ENCODE data around the gene TSC22D1.
"Not testable (repeated sequence)": the region's sequence is repeated elsewhere in the genome, so short reads cannot be mapped to it uniquely, and the experiment has no call there.

Gene TSC22D1

GRCh38 chr13:44566601-44567000 lies 9.5 kb downstream of the TSC22D1 start:
- DNase-seq = no peak

DNA sequence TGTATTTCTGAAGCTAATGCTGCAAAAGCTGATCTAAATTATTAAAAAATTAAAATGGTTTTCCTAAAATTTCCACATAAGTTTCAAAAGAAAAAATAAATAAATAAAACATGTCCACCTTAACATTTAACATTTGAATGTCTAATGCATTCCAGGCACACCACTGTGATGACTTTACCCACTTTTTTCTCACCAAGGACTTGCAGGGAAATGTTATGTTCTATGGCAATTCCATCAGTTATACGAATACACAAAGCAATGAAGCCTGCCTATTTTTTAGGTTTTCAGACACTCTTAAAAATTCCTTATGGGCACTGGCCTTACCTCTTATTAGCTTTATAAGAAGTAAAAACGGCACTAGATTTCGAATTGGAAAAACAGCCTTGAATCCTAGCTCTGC lies 10.2 kb downstream of the TSC22D1 start:
- no peak for DNase-seq

DNA sequence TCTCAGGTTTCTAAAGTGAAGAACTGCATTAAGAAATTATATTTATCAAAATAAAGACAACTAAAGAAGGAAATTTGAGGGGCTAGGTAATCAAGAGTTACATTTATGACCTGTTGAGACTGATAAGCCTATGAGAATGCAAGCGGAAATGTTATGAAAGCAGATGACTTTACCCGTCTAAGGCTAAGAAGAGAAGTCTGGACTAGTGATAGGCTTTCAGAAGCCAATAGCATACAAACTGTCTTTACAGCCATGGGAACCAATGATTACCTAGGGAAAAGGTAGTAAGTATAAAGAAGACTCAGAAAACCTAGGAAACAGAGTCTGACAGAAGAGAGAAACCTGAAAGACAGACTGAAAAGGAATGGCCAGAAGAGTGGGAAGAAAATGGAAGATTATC lies 11.2 kb downstream of the TSC22D1 start:
- DNase-seq = no peak

DNA sequence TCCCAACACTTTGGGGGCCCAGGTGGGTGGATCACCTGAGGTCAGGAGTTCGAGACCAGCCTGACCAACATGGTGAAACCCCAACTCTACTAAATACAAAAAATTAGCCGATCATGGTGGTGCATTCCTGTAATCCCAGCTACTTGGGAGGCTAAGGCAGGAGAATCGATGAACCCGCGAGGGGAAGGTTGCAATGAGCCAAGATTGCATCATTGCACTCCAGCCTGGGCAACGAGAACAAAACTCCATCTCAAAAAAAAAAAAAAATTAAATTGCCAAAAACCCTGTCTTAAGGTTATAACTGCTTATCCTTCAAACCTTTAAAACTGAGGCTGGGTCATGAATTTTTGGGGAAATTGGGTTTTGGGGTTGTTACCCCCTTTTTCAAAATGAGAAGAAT lies 13.3 kb downstream of the TSC22D1 start:
- DNase-seq = not testable (repeated sequence)

GRCh38 chr13:44561351-44561750 lies 14.8 kb downstream of the TSC22D1 start:
- no peak for DNase-seq

GRCh38 chr13:44557986-44558385 lies 18.1 kb downstream of the TSC22D1 start:
- no peak for DNase-seq

DNA sequence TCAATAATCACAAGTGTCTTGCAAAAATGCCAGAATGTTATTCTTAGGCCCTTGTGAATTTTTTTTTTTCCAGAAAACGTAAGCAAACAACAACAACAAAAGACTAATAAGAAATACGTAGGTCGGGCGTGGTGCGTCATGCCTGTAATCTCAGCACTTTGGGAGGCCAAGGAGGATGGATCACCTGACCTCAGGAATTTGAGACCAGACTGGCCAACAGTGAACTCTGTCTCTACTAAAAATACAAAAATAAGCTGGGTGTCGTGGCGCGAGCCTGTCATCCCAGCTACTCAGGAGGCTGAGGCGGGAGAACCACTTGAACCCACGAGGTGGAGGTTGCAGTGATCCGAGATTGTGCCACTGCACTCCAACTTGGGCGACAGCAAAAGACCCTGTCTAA lies 20.9 kb downstream of the TSC22D1 start:
- no peak for DNase-seq

DNA sequence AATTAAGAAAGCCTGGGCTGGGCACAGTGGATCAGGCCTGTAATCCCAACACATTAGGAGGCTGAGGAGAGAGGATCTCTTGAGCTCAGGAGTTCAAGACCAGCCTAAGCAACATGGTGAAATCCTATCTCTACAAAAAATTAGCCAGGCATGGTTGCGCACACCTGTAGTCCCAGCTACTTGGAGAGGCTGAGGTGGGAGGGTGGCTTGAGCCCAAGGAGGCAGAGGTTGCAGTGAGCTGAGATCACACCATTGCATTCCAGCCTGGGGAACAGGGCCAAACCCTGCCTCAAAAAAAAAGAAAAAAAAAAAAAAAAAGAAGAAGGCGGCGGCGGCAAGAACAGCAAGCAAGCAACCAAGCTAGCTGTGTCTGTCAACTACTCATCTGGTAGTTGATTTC lies 26.7 kb downstream of the TSC22D1 start:
- DNase-seq = no peak

- DNase-seq = no peak
Observed at GRCh38 chr13:44546164-44546563, 30.0 kb downstream of the TSC22D1 start.

DNA sequence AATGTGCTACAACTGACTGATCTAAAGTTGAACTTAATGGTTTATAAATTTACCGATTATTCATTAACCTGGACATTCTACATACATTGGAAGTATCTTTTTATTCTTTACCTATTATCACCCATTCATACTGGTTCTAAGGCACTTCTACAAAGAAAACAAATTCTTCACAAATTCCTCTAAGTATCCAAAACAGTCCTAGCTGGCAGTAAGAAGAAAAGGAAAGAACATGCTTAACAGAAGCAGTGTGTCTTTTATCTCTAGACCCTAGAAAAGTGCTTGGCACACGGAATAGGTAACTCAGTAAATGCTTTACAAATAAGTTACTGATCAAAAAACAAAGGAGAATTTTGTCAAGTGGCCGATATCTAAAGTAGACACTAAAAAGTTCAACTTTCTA lies 32.8 kb downstream of the TSC22D1 start:
- no peak for DNase-seq

DNA sequence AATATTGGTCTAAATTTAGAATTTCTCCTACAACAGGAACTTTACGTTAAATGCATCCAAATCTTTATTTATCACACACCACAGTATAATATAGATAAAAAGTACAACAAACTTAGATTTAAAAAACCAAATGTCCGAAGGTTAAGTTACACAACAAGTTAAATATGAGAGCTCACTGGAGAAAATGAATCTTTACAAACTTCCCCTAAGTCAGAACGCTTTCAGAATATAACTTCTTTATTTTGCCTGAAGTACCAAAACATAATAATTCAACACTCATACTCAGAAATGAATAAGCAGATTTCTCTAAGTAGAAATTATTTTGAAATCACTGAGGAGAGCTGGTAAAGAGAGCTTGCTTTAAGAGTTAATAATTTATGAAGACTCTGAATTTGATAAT lies 33.8 kb downstream of the TSC22D1 start:
- no peak for DNase-seq

GRCh38 chr13:44541601-44542000 lies 34.5 kb downstream of the TSC22D1 start:
- DNase-seq = no peak

DNA sequence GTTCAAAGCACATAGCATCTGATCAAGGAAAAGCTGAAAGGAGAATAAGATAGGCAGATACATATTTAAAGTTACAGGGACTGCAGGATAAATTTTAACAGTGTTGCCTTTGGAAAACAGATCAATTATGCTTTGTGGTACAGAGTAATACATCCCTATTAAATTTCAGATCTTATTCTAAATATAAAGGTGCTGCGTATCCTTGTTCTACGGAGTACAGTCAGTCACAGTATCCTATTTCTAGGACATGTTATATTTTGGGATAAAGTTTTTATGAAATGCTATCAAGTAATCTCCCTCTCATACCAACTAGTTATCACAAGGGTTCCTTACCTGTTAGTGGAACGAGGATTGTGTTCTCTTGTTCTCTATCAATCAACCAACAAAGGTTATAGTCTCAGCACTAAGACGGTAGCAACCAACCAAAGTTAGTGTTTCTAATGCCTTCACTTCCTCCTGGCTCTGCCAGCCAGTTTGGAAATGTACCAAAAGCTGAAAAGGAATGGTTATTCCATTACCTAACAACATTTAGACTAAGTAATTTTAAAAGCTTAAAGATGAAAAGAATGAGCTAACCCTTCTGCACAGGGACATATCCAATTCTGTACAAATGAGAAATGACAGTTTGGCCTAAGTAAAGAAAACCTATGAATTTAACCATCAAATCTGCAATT lies 35.2 kb downstream of the TSC22D1 start:
- no peak for DNase-seq

- DNase-seq = no peak
Observed at GRCh38 chr13:44537248-44537647, 38.9 kb downstream of the TSC22D1 start.

DNA sequence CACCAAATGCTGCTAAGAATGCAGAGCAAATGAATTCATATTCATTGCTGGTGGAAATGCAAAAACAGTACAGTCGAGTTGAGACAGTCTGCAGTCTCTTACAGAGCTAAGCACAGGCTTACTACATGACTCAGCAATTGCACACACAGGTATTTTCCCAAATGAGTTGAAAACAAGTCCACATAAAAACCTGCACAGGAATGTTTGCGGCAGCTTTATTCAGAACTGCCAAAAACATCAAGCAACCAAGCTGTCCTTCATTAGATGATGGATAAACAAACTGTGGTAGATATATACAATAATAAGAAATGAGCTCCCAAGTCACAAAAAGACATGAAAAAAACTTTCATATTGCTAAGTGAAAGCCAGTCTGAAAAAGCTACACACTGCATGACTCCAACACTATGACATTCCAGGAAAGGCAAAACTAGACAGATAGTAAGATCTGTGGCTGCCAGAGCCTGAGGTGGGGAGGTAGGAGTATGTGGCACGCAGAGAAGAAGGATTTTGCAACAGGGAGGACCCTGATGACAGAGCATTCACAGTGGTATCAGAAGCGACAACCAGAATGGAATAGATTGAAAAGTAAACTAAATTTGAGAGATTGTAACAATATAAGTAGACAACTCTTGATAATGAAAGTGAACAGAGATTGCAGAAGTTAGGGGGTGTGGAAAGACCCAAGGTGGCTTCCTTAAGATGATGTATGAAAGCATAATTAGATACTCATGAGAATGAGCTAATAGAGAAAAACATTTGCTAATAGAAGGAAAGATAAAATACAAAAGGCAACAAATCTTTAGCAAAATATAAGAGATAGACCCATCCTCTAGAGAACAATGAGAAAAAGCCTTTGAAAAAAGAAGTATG lies 52.7 kb downstream of the TSC22D1 start:
- DNase-seq = no peak

- no peak for DNase-seq
Observed at GRCh38 chr13:44519642-44520041, 56.5 kb downstream of the TSC22D1 start.

GRCh38 chr13:44516771-44517170 lies 59.4 kb downstream of the TSC22D1 start:
- DNase-seq = no peak

- DNase-seq = no peak
Observed at GRCh38 chr13:44514278-44514677, 61.9 kb downstream of the TSC22D1 start.

GRCh38 chr13:44509853-44510252 lies 66.3 kb downstream of the TSC22D1 start:
- not testable (repeated sequence) for DNase-seq

- no peak for DNase-seq
Observed at GRCh38 chr13:44508562-44509077, 67.5 kb downstream of the TSC22D1 start.

- DNase-seq = no peak
Observed at GRCh38 chr13:44507639-44508038, 68.5 kb downstream of the TSC22D1 start.

GRCh38 chr13:44506719-44507118 lies 69.4 kb downstream of the TSC22D1 start:
- DNase-seq = no peak

GRCh38 chr13:44506251-44506650 lies 69.9 kb downstream of the TSC22D1 start:
- DNase-seq = no peak

DNA sequence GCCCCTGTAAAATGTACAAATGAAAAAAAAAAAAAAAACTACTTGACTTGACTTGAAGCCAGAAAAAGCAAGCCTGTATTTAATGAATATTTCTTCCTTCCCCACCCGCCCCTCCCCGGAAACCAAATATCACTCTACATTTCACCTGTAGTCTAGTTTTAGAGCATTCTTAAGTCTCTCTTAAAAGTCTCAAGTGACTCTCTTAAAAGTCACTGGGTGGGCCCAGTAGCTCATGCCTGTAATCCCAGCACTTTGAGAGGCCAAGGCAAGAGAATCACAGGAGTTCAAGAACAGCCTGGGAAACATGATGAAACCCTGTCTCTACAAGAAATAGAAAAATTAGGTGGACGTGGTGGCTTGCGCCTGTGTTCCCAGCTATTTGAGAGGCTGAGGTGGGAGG lies 72.0 kb downstream of the TSC22D1 start:
- DNase-seq = no peak
